GM23248 (cell line): ENCODE results near the gene GABBR2. TPM values are rescaled to one million over a fixed set of nuclear protein-coding genes. Genes with fewer than 3 reads are reported as not detected.

Experiments
- DNase-seq: peaks from one replicate; pipeline ENCODE4 v3.0.0-alpha.2; 2015
- H2AFZ ChIP-seq: fragments of 200-600 bp; sonication (generic); 2 replicates; pipeline ENCODE4 v1.6.1; 2016; ENCODE audit warnings: antibody characterized with exemption
- H3F3A ChIP-seq: fragments of 200-600 bp; sonication (generic); 2 replicates; pipeline ENCODE4 v1.6.1; 2016; ENCODE audit warnings: mild to moderate bottlenecking, antibody characterized with exemption, mixed run types; ENCODE audit not compliant: insufficient read depth
- H3K27ac ChIP-seq: fragments of 200-600 bp; sonication (generic); 2 replicates; pipeline ENCODE4 v1.5.1; 2016; ENCODE audit warnings: mild to moderate bottlenecking
- H3K27me3 ChIP-seq: fragments of 200-600 bp; sonication (generic); replicated peaks from 2 replicates; pipeline ENCODE4 v1.6.1; 2016; ENCODE audit warnings: mild to moderate bottlenecking; ENCODE audit not compliant: insufficient read depth
- H3K36me3 ChIP-seq: fragments of 200-600 bp; sonication (generic); 2 replicates; pipeline ENCODE4 v1.6.1; 2016; ENCODE audit warnings: low read depth, mild to moderate bottlenecking
- H3K4me1 ChIP-seq: fragments of 200-600 bp; sonication (generic); 2 replicates; pipeline ENCODE4 v1.6.1; 2016; ENCODE audit warnings: mild to moderate bottlenecking; ENCODE audit not compliant: insufficient read depth
- H3K4me2 ChIP-seq: fragments of 200-600 bp; sonication (generic); one replicate; pipeline ENCODE4 v1.6.1; 2016; ENCODE audit warnings: mild to moderate bottlenecking; ENCODE audit not compliant: unreplicated experiment
- H3K4me3 ChIP-seq: fragments of 200-600 bp; sonication (generic); 2 replicates; pipeline ENCODE4 v1.5.1; 2016; ENCODE audit warnings: mild to moderate bottlenecking
- H3K79me2 ChIP-seq: fragments of 200-600 bp; sonication (generic); 2 replicates; pipeline ENCODE4 v1.6.1; 2016; ENCODE audit warnings: mild to moderate bottlenecking; ENCODE audit not compliant: insufficient read depth
- H3K9ac ChIP-seq: fragments of 200-600 bp; sonication (generic); 2 replicates; pipeline ENCODE4 v1.6.1; 2016; ENCODE audit warnings: mild to moderate bottlenecking
- H3K9me2 ChIP-seq: fragments of 200-600 bp; sonication (generic); 2 replicates; pipeline ENCODE4 v1.6.1; 2016; ENCODE audit warnings: mixed run types, mild to moderate bottlenecking, moderate library complexity; ENCODE audit not compliant: insufficient read depth
- H3K9me3 ChIP-seq: fragments of 200-600 bp; sonication (generic); one replicate; pipeline ENCODE4 v1.6.1; 2017; ENCODE audit warnings: low read depth
- H4K20me1 ChIP-seq: fragments of 200-600 bp; sonication (generic); 2 replicates; pipeline ENCODE4 v1.6.0; 2016; ENCODE audit not compliant: insufficient read depth
- EZH2 ChIP-seq: fragments of 200-600 bp; sonication (generic); IDR thresholded peaks from 2 replicates; pipeline ENCODE4 v1.6.1; 2018; ENCODE audit warnings: antibody characterized with exemption, mild to moderate bottlenecking; ENCODE audit not compliant: insufficient read depth, poor library complexity, severe bottlenecking
- EZH2phosphoT487 ChIP-seq: fragments of 200-600 bp; sonication (generic); IDR thresholded peaks from 2 replicates; pipeline ENCODE4 v1.6.1; 2018; ENCODE audit warnings: antibody characterized with exemption, moderate library complexity, mild to moderate bottlenecking, low read depth; ENCODE audit not compliant: insufficient read depth
- WGBS, 2 experiments: methylation state at CpG; one replicate each; pipeline ENCODE4 v1.1.6; 2015 to 2017; ENCODE audit warnings: low lambda C conversion rate in 2 of 2, low coverage in 1 of 2; ENCODE audit errors: missing lambda C conversion rate in 2 of 2; 5-methylcytosine and 5-hydroxymethylcytosine counted together
- in situ Hi-C: fragments of 300-500 bp; cut with MboI; formaldehyde crosslinking; loops from 2 replicates; pipeline ENCODE4 v1.15.0; 2020
- polyA plus RNA-seq: library from polyadenylated mRNA; unstranded; fragments of >200 nt; fragmentation: Nextera tagmentation; extraction: Ambion mirVana; gene quantifications from 2 replicates; pipeline ENCODE4 v1.2.1, GENCODE V29; 2016
- total RNA-seq: library from RNA; depleted of rRNA; stranded (reverse); fragments of >200 nt; shearing (Covaris generic); gene quantifications from 2 replicates; pipeline ENCODE4 v1.2.3, GENCODE V29; 2014

The GABBR2 gene
- total and polyA plus RNA-seq, 2 experiments from 2014 or later = 7.5 to 13.4 TPM

DNA sequence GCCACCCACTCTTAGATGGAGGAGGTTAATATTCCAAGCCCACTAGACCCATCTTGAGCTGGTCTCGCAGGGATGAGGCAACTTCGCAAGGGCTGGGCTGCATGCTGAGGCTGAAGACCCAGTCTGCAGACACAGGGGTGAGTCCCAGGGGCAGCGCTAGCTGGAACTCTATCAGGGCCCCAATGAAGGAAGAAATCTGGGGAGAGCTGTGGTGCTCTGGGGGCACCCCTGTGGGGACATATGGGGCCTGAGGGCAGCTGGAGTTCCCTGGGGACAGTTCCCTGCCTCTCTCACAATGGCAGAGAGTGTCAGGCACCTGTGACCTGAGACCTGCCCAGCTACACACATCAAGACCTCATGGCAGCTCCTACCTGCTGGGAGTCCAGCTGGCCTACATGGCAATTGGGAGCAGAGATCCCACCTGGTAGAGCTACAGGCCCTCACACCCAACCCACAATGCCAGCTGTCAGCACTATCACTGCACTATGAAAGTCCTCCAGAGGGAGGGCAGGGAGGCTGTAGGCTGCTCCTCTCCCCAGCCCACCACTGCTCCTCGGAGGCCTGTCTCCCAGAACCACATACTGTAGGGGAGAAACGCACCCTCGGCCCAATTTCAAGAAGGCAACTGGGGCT lies 202.2 kb downstream of the GABBR2 start:
- in situ Hi-C loops = no loop called here
- no peak for TF ChIP-seq EZH2phosphoT487
- no peak for TF ChIP-seq EZH2
- no peaks in the 10 kb centered on the region for H3K9me2 ChIP-seq
- no peaks in the 10 kb centered on the region for H3K36me3 ChIP-seq
- 72 to 74% methylated on average over 6 of the region's 6 CpGs for WGBS, 2 experiments
- H2AFZ ChIP-seq = no peak overlapping the region
- peaks cover 35% of the 10 kb centered on the region for H3K4me1 ChIP-seq
- no peaks in the 10 kb centered on the region for H3K9me3 ChIP-seq
- H3K4me2 ChIP-seq = no peak overlapping the region
- no peaks in the 10 kb centered on the region for H4K20me1 ChIP-seq
- H3K9ac ChIP-seq = no peak overlapping the region
- H3K4me3 ChIP-seq = no peak overlapping the region
- H3F3A ChIP-seq = peaks cover 33% of the 10 kb centered on the region
- no peak overlapping the region for H3K27ac ChIP-seq
- no peaks in the 10 kb centered on the region for H3K79me2 ChIP-seq
- H3K27me3 ChIP-seq = no peaks in the 10 kb centered on the region
- DNase-seq = no peak

DNA sequence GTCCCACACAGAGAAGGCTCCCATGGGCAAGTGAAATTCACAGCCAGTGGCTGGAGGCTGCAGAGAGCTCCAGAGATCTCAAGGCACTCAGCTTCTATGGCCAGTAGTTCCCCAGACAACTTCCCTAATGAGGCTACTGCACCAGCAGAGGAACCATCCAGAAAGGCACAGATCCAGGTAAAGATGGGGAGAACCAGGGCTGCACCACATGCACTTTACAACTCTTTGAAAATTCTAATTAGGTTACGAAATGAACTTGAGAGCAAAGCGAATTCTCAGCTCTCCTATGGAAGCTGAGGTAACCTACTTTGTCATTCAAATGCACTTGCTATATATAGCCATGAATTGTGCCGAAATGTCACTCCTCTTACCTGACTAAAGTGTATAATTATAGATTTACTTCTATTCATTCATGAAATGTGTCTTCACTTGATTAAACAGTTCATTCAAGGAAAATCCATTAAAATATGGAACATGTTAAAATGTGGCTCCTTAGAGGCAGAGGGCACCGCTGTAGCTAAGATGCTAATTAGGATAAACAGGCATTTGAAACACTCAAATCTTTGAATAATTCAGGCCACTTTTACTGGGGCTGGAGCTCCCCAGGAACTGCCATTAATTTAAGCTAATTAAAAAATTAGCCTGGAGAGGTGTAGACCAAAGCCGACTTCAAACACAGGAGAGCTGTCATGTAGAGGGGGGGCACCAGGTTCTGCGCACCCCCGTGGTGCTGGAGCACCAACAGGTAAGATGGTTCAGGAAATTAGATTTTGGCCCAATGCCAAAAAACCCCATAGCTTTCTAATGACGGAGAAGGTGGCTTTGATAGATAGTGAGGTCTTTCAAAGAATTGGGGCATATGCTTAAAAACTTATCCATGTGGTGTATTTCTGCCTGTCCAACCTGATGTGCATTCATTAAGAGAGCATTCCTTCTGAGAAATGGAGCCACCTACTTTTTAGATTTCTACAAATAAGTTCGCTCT lies 204.1 kb downstream of the GABBR2 start:
- Histone ChIP-seq H3K27me3 (no peaks in the 10 kb centered on the region), H3K9me3 (no peaks in the 10 kb centered on the region), H3K9me2 (no peaks in the 10 kb centered on the region), H3K79me2 (no peaks in the 10 kb centered on the region), H2AFZ (peak overlapping the region; percentile 72; the same call in 1 of the 2 replicates), H3K27ac (peak overlapping the region; percentile 91), H3K9ac (no peak overlapping the region), H3K36me3 (no peaks in the 10 kb centered on the region), H4K20me1 (no peaks in the 10 kb centered on the region), H3K4me1 (peaks cover 38% of the 10 kb centered on the region), H3K4me2 (no peak overlapping the region), H3K4me3 (no peak overlapping the region), H3F3A (peaks cover 34% of the 10 kb centered on the region)
- in situ Hi-C loops = no loop called here
- 53 to 55% methylated on average over 9 of the region's 9 CpGs for WGBS, 2 experiments
- TF ChIP-seq EZH2phosphoT487 (no peak), EZH2 (no peak)
- DNase-seq = peak; percentile 11

GRCh38 chr9:98503867-98504266 lies 204.9 kb downstream of the GABBR2 start:
- Histone ChIP-seq H3K36me3 (no peaks in the 10 kb centered on the region), H2AFZ (peak overlapping the region; percentile 72), H3K9me2 (no peaks in the 10 kb centered on the region; the same call in 1 of the 2 replicates), H3K9me3 (no peaks in the 10 kb centered on the region), H4K20me1 (no peaks in the 10 kb centered on the region), H3K27ac (peak overlapping the region; percentile 91), H3K4me1 (peaks cover 38% of the 10 kb centered on the region), H3K4me3 (no peak overlapping the region), H3K9ac (peak overlapping the region; percentile 68), H3K27me3 (no peaks in the 10 kb centered on the region), H3K4me2 (peak overlapping the region; percentile 69), H3F3A (peaks cover 34% of the 10 kb centered on the region), H3K79me2 (no peaks in the 10 kb centered on the region)
- 41 to 50% methylated on average over 2 of the region's 2 CpGs for WGBS, 2 experiments
- in situ Hi-C loops = no loop called here
- DNase-seq = no peak
- TF ChIP-seq EZH2 = no peak
- TF ChIP-seq EZH2phosphoT487 = no peak

GRCh38 chr9:98502976-98503325 lies 205.8 kb downstream of the GABBR2 start:
- Histone ChIP-seq H3K36me3 (no peaks in the 10 kb centered on the region), H3K4me3 (peak overlapping the region; percentile 22; the same call in 1 of the 2 replicates), H3K4me2 (peak overlapping the region; percentile 69), H4K20me1 (no peaks in the 10 kb centered on the region), H3F3A (peaks cover 34% of the 10 kb centered on the region), H2AFZ (peak overlapping the region; percentile 72), H3K9ac (peak overlapping the region; percentile 68), H3K27ac (peak overlapping the region; percentile 91), H3K79me2 (no peaks in the 10 kb centered on the region), H3K27me3 (no peaks in the 10 kb centered on the region), H3K4me1 (peaks cover 38% of the 10 kb centered on the region), H3K9me2 (no peaks in the 10 kb centered on the region; the same call in 1 of the 2 replicates), H3K9me3 (no peaks in the 10 kb centered on the region)
- 8 to 15% methylated on average over 5 of the region's 5 CpGs for WGBS, 2 experiments
- DNase-seq = peak; percentile 83
- TF ChIP-seq EZH2phosphoT487 (no peak), EZH2 (no peak)
- in situ Hi-C loops = no loop called here
